K562 (cell line): ENCODE results near the gene XKR7. TPM values are rescaled to one million over a fixed set of nuclear protein-coding genes. Genes with fewer than 3 reads are reported as not detected.
A peak's percentile ranks its signal among the peaks of the same experiment; 100 is the strongest.

Source experiments
- ATAC-seq: fragments of 200-7000 bp; cut with Tn5 transposase; 3 replicates; pipeline ENCODE4 v1.9.1; 2020; ENCODE audit warnings: moderate library complexity
- BruUV-seq: library from RNA; stranded (reverse); fragments of 400-500 nt; replicated peaks from 2 replicates; lab custom pipeline; 2021; lab: Mats Ljungman, UMichigan
- CTCF ChIA-PET: fragments of 300-600 bp; formaldehyde crosslinking; extraction: SDS; loops from one replicate; lab custom pipeline; 2021; ENCODE audit warnings: low intra/inter-chr PET ratio; lab: Yijun Ruan, JAX
- POLR2A ChIA-PET: fragments of 300-600, 350-650 bp; sonication (Branson Sonifier 250); formaldehyde crosslinking; extraction: SDS; loops from one replicate; lab custom pipeline; 2021; ENCODE audit warnings: antibody characterized with exemption, inconsistent platforms; lab: Yijun Ruan, JAX
- DNase-seq, 4 experiments: peaks; one replicate each; pipeline versions ENCODE4 v3.0.0 to v3.0.0-alpha.2; 2011 to 2018; ENCODE audit warnings: low spot score in 3 of 4, mixed read lengths in 3 of 4; ENCODE audit errors: extremely low read depth in 1 of 4
- FAIRE-seq: peaks from 2 replicates; lab custom pipeline; 2011; peaks lifted over from hg19 to GRCh38; lab: Jason Lieb, UNC
- H2AFZ ChIP-seq: 2 replicates; pipeline ENCODE4 v1.6.0; 2011; ENCODE audit warnings: low read depth, low read length, control low read depth, inconsistent platforms
- H3K27ac ChIP-seq: fragments of 200-600 bp; 3 replicates; pipeline ENCODE4 v1.8.0; 2011; ENCODE audit warnings: low read depth, mild to moderate bottlenecking, control low read depth, inconsistent platforms, low read length, moderate library complexity, mixed read lengths; ENCODE audit errors: extremely low read depth
- H3K27me3 ChIP-seq, 2 experiments: fragments of 300-600 bp in 1 of 2; 2 replicates in 1 of 2; 3 replicates in 1 of 2; pipeline versions ENCODE4 v1.6.0 to v1.8.0; 2011; ENCODE audit warnings: inconsistent platforms in 2 of 2, low read length in 2 of 2, mild to moderate bottlenecking in 1 of 2, mixed read lengths in 1 of 2, moderate library complexity in 1 of 2; ENCODE audit not compliant: control insufficient read depth in 2 of 2, insufficient read depth in 2 of 2
- H3K36me3 ChIP-seq: fragments of 300-600 bp; 3 replicates; pipeline ENCODE4 v1.8.0; 2011; ENCODE audit warnings: mild to moderate bottlenecking, low read length, inconsistent platforms; ENCODE audit not compliant: control insufficient read depth, insufficient read depth
- H3K4me1 ChIP-seq, 2 experiments: fragments of 200-600 bp in 1 of 2; replicated peaks in 1 of 2; 2 replicates in 1 of 2; 3 replicates in 1 of 2; pipeline versions ENCODE4 v1.5.1 to v1.8.0; 2011; ENCODE audit warnings: inconsistent platforms in 2 of 2, low read length in 2 of 2, mild to moderate bottlenecking in 1 of 2, mixed read lengths in 1 of 2, moderate library complexity in 1 of 2; ENCODE audit not compliant: control insufficient read depth in 2 of 2, insufficient read depth in 2 of 2
- H3K4me2 ChIP-seq: 2 replicates; pipeline ENCODE4 v1.6.1; 2011; ENCODE audit warnings: low read length, control low read depth, inconsistent platforms, mixed read lengths; ENCODE audit not compliant: insufficient read depth
- H3K4me3 ChIP-seq: fragments of 200-600 bp; sonication (generic), shearing (Covaris generic); 2 replicates; pipeline ENCODE4 v1.5.1; 2016; ENCODE audit warnings: control low read depth, inconsistent platforms
- H3K79me2 ChIP-seq: fragments of 200-600 bp; 3 replicates; pipeline ENCODE4 v1.8.0; 2011; ENCODE audit warnings: low read length, inconsistent platforms; ENCODE audit not compliant: control insufficient read depth, insufficient read depth
- H3K9ac ChIP-seq, 2 experiments: 2 replicates each; pipeline versions ENCODE4 v1.6.0 to v1.6.1; 2011; ENCODE audit warnings: low read depth in 2 of 2, low read length in 2 of 2, control low read depth in 1 of 2, inconsistent platforms in 1 of 2, mild to moderate bottlenecking in 1 of 2, mixed read lengths in 1 of 2; ENCODE audit not compliant: insufficient read depth in 1 of 2
- H3K9me1 ChIP-seq: one replicate; pipeline ENCODE4 v1.6.0; 2011; ENCODE audit warnings: inconsistent platforms, mild to moderate bottlenecking, low read length, moderate library complexity; ENCODE audit not compliant: control insufficient read depth, insufficient read depth
- H3K9me3 ChIP-seq: replicated peaks from 2 replicates; pipeline ENCODE4 v1.5.1; 2011; ENCODE audit warnings: low read depth, low read length, inconsistent platforms; ENCODE audit not compliant: control insufficient read depth, insufficient read depth
- H4K20me1 ChIP-seq: replicated peaks from 2 replicates; pipeline ENCODE4 v1.6.1; 2011; ENCODE audit warnings: low read length, inconsistent platforms, mixed read lengths; ENCODE audit not compliant: control insufficient read depth, insufficient read depth
- HCFC1 ChIP-seq: IDR thresholded peaks from 2 replicates; pipeline ENCODE4 v1.6.1; 2012; ENCODE audit warnings: low read depth, low read length, improper control_type of control experiment
- ZNF316 ChIP-seq: fragments of 450-650 bp; IDR thresholded peaks from 2 replicates; pipeline ENCODE4 v1.6.1; 2016
- ZNF589 ChIP-seq: fragments of 200-800 bp; sonication (Bioruptor generic); IDR thresholded peaks from 2 replicates; pipeline ENCODE4 v1.6.1; 2016; ENCODE audit warnings: low read depth, missing genetic modification characterization, missing compliant biosample characterization
- WGBS: fragments of 100-300 bp; shearing (Covaris generic); methylation state at CpG from one replicate; pipeline ENCODE4 v1.1.6; 2016; ENCODE audit warnings: low coverage, mixed read lengths; ENCODE audit not compliant: insufficient coverage; ENCODE audit errors: missing lambda C conversion rate; 5-methylcytosine and 5-hydroxymethylcytosine counted together
- in situ Hi-C: fragments of 300-500 bp; cut with MboI; formaldehyde crosslinking; loops from 4 replicates; pipeline ENCODE4 v1.15.0; 2018; ENCODE audit warnings: inconsistent platforms, mixed read lengths
- intact Hi-C: fragments of 100-400 bp; cut with micrococcal nuclease; formaldehyde crosslinking; loops from 2 replicates; pipeline ENCODE4 v1.14.2; 2022
- polyA plus RNA-seq, 8 experiments: library from polyadenylated mRNA; depleted of rRNA in 4 of 8; stranded (reverse) in 5 of 8; unstranded in 3 of 8; fragments of >200 nt; fragmentation: Nextera tagmentation in 2 of 8; fragmentation: Illumina TruSeq in 1 of 8; extraction: Ambion mirVana in 2 of 8; extraction: Trizol in 1 of 8; gene quantifications; 2 replicates each; pipeline versions ENCODE4 v1.2.1 to v1.2.3, GENCODE V29; 2011 to 2014; ENCODE audit warnings: inconsistent platforms in 1 of 8, missing spikeins in 1 of 8
- total RNA-seq, 7 experiments: library from RNA; depleted of rRNA in 6 of 7; stranded (reverse); fragments of >200 nt in 6 of 7; fragmentation: Illumina TruSeq in 2 of 7; extraction: Trizol in 2 of 7; gene quantifications; 2 replicates each; pipeline versions ENCODE4 v1.2.1 to v1.2.3, GENCODE V29; 2011 to 2021; ENCODE audit warnings: low replicate concordance in 1 of 7
- TF ChIP-seq, protein P1 (sequence below): sonication (generic); formaldehyde crosslinking; IDR thresholded peaks from 2 replicates; pipeline ENCODE4 v1.8.0; 2023; ENCODE audit warnings: mild to moderate bottlenecking, missing genetic modification reagents
- TF ChIP-seq, protein P2 (sequence below): sonication (generic); formaldehyde crosslinking; IDR thresholded peaks from 2 replicates; pipeline ENCODE4 v1.8.0; 2023; ENCODE audit warnings: missing genetic modification reagents, mild to moderate bottlenecking, borderline replicate concordance
- TF ChIP-seq, protein P3 (sequence below): fragments of 200-800 bp; sonication (Bioruptor generic); IDR thresholded peaks from 2 replicates; pipeline ENCODE4 v1.6.1; 2017; ENCODE audit warnings: missing genetic modification characterization, missing compliant biosample characterization
- TF ChIP-seq, protein P4 (sequence below): fragments of 250-450 bp; sonication (Bioruptor Pico); IDR thresholded peaks from 2 replicates; pipeline ENCODE4 v1.5.0; 2021; ENCODE audit warnings: mild to moderate bottlenecking, moderate library complexity

The XKR7 gene
- total and polyA plus RNA-seq, 9 of the 15 experiments (the other 6 are each of a cell fraction or from before 2014, with no cell fraction given) = 0.02 TPM; not detected in 8

DNA sequence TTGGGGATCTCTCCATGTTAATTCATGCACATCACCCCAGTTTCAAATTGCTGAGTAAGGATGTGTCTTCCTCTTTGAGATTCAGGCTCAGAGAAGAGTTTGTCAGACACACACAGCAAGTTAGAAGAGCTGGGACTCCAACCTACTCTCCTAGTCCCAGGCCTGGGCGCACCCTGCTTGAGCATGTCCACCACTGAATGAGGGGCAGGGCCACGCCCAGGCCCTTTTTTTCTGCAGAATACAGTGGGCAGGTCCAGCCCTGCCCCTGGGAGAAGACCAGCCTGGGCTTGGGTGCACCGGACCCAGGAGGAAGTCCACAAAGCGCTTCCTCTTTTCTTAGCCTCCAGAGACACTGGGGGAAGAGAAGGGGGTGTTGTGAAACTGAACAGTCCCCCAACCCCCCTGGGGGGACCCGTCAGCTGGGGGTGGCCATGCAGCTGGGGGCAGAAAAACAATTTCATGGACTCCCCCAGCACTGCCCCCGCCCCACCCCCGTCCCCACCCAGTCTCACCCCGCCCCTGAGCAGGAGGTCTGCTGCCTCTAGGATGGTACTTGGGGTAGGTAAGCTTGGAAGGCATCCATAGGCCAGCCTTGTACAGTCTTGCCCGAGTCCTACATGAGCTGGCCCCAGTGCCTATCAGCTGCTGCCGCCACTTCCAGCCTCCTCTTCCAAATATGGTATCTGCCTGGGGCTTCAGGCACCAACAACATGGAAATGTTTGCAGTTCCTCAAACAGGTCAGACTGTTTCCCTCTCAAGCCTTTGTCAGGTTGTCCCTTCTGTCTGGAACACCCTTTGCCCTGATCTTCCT, 72.4 kb downstream of the XKR7 start:
- intact Hi-C loops (no loop called here), in situ Hi-C loops (no loop called here)
- Histone ChIP-seq H4K20me1 (no peaks in the 10 kb centered on the region), H3K9me1 (no peaks in the 10 kb centered on the region), H3K9me3 (no peaks in the 10 kb centered on the region; the same call in 1 of the 2 replicates), H3K4me3 (no peak overlapping the region), H3K4me1 (peaks cover 3 to 11% of the 10 kb centered on the region in 2 experiments; a peak in 2 of 5 replicates), H2AFZ (no peak overlapping the region; the same call in 1 of the 2 replicates), H3K4me2 (peak overlapping the region; percentile 19; the same call in 1 of the 2 replicates), H3K36me3 (no peaks in the 10 kb centered on the region), H3K79me2 (no peaks in the 10 kb centered on the region), H3K27me3 (peaks cover 2 to 9% of the 10 kb centered on the region in 2 experiments; a peak in 2 of 5 replicates), H3K27ac (no peak overlapping the region), H3K9ac (no peak overlapping the region)
- BruUV-seq = no TSS peak
- ATAC-seq (peak; percentile 53), DNase-seq (no peak), FAIRE-seq (no peak)
- ChIA-PET POLR2A (no interaction called here), CTCF (no interaction called here)
- WGBS = 6% methylated on average over 6 of the region's 10 CpGs
- TF ChIP-seq, protein P1, sequence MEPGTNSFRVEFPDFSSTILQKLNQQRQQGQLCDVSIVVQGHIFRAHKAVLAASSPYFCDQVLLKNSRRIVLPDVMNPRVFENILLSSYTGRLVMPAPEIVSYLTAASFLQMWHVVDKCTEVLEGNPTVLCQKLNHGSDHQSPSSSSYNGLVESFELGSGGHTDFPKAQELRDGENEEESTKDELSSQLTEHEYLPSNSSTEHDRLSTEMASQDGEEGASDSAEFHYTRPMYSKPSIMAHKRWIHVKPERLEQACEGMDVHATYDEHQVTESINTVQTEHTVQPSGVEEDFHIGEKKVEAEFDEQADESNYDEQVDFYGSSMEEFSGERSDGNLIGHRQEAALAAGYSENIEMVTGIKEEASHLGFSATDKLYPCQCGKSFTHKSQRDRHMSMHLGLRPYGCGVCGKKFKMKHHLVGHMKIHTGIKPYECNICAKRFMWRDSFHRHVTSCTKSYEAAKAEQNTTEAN (CRISPR knock-in tag) = no peak
- TF ChIP-seq, protein P2, sequence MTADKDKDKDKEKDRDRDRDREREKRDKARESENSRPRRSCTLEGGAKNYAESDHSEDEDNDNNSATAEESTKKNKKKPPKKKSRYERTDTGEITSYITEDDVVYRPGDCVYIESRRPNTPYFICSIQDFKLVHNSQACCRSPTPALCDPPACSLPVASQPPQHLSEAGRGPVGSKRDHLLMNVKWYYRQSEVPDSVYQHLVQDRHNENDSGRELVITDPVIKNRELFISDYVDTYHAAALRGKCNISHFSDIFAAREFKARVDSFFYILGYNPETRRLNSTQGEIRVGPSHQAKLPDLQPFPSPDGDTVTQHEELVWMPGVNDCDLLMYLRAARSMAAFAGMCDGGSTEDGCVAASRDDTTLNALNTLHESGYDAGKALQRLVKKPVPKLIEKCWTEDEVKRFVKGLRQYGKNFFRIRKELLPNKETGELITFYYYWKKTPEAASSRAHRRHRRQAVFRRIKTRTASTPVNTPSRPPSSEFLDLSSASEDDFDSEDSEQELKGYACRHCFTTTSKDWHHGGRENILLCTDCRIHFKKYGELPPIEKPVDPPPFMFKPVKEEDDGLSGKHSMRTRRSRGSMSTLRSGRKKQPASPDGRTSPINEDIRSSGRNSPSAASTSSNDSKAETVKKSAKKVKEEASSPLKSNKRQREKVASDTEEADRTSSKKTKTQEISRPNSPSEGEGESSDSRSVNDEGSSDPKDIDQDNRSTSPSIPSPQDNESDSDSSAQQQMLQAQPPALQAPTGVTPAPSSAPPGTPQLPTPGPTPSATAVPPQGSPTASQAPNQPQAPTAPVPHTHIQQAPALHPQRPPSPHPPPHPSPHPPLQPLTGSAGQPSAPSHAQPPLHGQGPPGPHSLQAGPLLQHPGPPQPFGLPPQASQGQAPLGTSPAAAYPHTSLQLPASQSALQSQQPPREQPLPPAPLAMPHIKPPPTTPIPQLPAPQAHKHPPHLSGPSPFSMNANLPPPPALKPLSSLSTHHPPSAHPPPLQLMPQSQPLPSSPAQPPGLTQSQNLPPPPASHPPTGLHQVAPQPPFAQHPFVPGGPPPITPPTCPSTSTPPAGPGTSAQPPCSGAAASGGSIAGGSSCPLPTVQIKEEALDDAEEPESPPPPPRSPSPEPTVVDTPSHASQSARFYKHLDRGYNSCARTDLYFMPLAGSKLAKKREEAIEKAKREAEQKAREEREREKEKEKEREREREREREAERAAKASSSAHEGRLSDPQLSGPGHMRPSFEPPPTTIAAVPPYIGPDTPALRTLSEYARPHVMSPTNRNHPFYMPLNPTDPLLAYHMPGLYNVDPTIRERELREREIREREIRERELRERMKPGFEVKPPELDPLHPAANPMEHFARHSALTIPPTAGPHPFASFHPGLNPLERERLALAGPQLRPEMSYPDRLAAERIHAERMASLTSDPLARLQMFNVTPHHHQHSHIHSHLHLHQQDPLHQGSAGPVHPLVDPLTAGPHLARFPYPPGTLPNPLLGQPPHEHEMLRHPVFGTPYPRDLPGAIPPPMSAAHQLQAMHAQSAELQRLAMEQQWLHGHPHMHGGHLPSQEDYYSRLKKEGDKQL (CRISPR knock-in tag) = no peak
- TF ChIP-seq ZNF316 (peak; percentile 70; the same call in 1 of the 2 replicates), HCFC1 (no peak), ZNF589 (CRISPR knock-in tag) (peak; percentile 40; the same call in 1 of the 2 replicates)
- TF ChIP-seq, protein P3, sequence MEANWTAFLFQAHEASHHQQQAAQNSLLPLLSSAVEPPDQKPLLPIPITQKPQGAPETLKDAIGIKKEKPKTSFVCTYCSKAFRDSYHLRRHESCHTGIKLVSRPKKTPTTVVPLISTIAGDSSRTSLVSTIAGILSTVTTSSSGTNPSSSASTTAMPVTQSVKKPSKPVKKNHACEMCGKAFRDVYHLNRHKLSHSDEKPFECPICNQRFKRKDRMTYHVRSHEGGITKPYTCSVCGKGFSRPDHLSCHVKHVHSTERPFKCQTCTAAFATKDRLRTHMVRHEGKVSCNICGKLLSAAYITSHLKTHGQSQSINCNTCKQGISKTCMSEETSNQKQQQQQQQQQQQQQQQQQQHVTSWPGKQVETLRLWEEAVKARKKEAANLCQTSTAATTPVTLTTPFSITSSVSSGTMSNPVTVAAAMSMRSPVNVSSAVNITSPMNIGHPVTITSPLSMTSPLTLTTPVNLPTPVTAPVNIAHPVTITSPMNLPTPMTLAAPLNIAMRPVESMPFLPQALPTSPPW (CRISPR knock-in tag) = peak; percentile 59; the same call in 1 of the 2 replicates
- TF ChIP-seq, protein P4, sequence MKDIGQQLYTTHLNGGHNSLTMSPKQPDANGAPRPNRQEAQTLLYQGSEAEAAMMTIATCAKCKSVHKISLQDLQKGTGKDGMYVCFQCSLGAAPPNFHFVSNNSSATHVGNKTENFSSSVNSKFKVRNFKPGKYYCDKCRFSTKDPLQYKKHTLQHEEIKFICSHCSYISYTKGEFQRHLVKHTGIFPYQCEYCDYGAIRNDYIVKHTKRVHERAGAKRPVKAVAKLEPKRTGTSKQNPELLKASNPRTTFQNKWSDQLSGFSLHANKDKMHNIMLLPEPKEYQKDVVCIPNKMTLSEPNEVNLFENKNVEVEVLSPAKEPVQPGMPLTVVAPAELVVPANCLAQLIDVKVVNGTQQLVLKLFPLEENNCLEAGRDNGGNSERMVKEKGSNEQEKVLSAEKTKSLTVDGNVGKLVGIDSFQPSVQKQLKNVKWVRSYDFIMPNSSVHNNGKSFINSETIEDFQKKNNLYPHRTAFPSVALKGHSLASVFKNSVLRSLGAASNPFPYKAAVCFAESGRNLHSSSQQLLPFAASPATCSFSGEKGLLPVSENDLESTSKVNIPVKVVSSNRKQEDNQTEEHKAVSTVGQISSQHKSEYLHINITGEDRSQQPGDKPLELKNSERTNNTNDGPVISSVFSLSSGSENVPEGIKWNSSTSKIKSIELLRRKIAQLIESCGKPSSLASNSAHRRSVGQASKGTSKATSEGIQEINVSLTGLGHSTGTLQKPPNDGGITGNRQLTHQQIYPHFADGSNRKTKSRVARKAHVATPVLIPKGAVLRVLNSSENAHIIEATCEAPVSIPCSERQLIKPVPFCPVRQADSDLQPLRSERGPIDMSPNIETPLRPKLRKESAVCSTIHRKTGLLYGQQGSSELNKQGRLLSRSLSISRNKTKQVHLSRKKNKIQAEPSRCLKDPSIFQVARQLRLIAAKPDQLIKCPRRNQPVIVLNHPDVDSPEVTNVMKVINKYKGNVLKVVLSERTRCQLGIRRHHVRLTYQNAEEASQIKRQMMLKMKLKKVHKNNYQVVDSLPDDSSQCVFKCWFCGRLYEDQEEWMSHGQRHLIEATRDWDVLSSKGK (CRISPR knock-in tag) = no peak
